Fibroblast of pulmonary artery (primary cell): ENCODE results near the gene MITF.

Source experiments
- DNase-seq: peaks from one replicate; pipeline ENCODE4 v3.0.0-alpha.2; 2010; ENCODE audit warnings: low read depth
- H3K4me3 ChIP-seq: replicated peaks from 2 replicates; pipeline ENCODE4 v1.5.1; 2011; ENCODE audit warnings: low read depth, mild to moderate bottlenecking, control low read depth, low read length, moderate library complexity
- CTCF ChIP-seq: IDR thresholded peaks from 2 replicates; pipeline ENCODE4 v1.5.1; 2011; ENCODE audit warnings: mild to moderate bottlenecking, control low read depth, low read length, inconsistent platforms; ENCODE audit errors: missing control alignments

The MITF gene

DNA sequence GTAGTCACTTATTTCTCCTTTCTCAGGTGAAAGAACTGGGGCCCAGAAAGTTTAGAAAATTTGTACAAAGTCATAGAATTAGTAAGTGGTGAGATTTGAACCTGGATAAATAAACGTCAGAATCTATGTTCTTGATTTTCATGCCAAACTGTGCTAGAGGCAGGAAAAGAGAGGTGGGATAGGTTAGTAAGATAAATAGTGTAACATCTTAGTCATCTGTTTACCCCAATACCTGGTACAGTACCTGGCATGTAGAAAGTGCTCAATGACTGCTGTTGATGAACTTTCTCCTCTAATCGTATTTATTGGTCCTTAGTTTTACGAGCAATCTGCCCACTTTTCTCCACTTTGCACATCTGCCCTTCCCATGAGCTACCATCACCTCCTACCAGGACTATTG lies 124.9 kb downstream of the MITF start:
- no peak for DNase-seq
- no peak for TF ChIP-seq CTCF
- no peak overlapping the region for H3K4me3 ChIP-seq

DNA sequence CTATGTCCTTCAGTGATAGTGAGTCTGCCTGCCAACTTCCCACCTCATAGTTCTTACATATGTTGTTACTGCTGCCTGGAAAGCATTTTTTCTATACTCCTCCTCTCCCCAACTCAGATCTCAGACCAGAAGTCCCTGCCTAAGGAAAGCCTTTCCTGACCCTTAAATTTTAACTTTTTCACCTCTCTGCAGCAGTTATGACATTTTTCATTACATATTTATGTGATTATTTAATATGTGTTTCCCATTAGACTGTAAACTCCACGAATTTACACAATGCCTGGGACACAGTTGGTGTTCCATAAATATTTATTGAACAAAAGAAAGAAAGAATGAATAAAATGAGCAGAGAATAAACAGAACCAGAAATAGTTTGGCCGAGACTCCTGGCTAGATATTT lies 125.5 kb downstream of the MITF start:
- DNase-seq = no peak
- no peak overlapping the region for H3K4me3 ChIP-seq
- TF ChIP-seq CTCF = no peak

GRCh38 chr3:69865925-69866679 lies 126.8 kb downstream of the MITF start:
- TF ChIP-seq CTCF = no peak
- no peak overlapping the region for H3K4me3 ChIP-seq
- DNase-seq = peak; percentile 4

- DNase-seq = peak; percentile 6
- H3K4me3 ChIP-seq = no peak overlapping the region
- TF ChIP-seq CTCF = no peak
These were observed 127.9 kb downstream of the MITF start for GRCh38 chr3:69866988-69867720.

GRCh38 chr3:69867941-69868505 lies 128.8 kb downstream of the MITF start:
- TF ChIP-seq CTCF = no peak
- DNase-seq = peak; percentile 3
- no peak overlapping the region for H3K4me3 ChIP-seq

DNA sequence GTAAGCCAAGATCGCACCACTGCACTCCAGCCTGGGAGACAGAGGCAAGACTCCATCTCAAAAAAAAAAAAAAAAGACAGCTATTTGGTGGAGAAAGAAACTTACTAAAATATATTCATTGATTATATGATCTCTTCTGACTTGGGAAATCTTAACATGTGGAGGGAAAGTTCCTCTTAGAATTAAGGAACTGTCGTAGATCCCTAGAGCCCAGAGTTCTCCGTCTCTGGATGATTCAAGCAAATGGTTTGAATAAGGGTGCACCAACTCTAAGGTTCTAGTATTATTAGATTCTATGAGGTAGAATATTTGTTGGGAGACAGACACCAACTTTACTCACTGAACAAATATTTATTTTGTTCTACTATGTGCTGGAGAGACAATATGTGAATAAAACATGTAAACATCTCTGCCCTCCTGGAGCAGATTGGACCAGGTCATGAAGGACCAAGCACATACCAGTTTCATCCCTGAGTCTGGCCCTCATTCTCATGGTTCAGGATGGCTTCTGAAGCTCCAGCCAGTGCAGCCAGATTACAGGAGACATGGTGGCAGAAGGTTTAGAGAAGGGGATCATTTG lies 129.7 kb downstream of the MITF start:
- no peak for DNase-seq
- no peak for TF ChIP-seq CTCF
- H3K4me3 ChIP-seq = no peak overlapping the region
